ENCODE data around the gene TJAP1.

DNA sequence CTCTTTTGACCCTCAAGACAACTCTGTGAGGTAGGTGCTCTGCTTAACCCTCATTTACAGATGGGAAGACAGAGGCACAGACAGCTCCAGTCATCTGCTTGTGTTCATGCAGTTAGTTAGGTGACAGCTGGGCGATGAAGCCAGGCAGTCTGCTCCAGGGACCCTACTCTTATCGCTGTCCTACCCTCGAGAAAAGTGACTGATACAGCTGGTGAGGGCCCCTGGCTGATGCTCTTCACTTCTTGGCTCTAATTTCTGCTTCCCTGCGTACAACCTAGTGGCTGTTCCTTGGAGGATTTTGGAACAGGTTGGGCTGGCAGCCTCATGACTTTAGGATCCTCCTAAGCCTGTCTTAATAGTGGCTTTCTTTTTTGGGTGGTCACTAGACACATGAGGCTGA is 9.1 kb upstream of the TJAP1 start:
- TF ChIP-seq, protein P1, sequence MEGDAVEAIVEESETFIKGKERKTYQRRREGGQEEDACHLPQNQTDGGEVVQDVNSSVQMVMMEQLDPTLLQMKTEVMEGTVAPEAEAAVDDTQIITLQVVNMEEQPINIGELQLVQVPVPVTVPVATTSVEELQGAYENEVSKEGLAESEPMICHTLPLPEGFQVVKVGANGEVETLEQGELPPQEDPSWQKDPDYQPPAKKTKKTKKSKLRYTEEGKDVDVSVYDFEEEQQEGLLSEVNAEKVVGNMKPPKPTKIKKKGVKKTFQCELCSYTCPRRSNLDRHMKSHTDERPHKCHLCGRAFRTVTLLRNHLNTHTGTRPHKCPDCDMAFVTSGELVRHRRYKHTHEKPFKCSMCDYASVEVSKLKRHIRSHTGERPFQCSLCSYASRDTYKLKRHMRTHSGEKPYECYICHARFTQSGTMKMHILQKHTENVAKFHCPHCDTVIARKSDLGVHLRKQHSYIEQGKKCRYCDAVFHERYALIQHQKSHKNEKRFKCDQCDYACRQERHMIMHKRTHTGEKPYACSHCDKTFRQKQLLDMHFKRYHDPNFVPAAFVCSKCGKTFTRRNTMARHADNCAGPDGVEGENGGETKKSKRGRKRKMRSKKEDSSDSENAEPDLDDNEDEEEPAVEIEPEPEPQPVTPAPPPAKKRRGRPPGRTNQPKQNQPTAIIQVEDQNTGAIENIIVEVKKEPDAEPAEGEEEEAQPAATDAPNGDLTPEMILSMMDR (IDR thresholded peaks at IDR 0.05), result no peak
- no peak for TF ChIP-seq POLR2A (IDR thresholded peaks at IDR 0.05)

All from Peyer's patch (tissue), 4 donors.